ENCODE measurements around the gene ATP6V1F. TPM values are rescaled to one million over a fixed set of nuclear protein-coding genes. Genes with fewer than 3 reads are reported as not detected.

ATP6V1F gene
- total and polyA plus RNA-seq, 3 donors from 2014 or later: 133 to 414 (median 166) TPM

DNA sequence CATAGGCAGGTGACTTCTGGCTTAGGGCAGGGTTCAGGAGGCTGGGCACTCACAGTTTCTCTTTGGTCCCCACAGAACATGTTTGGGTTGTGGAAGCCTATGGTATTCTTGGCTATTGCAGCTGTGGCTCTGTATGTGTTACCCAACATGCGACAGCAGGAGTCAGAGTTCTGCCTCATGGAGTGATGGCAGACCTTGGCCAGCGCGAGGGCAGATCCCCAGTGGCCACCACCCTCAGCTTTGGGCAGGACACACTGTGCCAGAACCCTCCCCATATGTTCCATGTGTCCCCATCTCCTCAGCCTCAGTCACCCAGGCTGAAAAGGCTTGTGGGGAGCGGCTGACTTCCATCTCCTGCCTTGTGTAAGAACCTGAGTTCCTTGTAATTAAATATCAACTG, 40.9 kb upstream of the ATP6V1F start:
- TF ChIP-seq POLR2A (IDR thresholded peaks at IDR 0.05): no peak
- TF ChIP-seq, protein P1, sequence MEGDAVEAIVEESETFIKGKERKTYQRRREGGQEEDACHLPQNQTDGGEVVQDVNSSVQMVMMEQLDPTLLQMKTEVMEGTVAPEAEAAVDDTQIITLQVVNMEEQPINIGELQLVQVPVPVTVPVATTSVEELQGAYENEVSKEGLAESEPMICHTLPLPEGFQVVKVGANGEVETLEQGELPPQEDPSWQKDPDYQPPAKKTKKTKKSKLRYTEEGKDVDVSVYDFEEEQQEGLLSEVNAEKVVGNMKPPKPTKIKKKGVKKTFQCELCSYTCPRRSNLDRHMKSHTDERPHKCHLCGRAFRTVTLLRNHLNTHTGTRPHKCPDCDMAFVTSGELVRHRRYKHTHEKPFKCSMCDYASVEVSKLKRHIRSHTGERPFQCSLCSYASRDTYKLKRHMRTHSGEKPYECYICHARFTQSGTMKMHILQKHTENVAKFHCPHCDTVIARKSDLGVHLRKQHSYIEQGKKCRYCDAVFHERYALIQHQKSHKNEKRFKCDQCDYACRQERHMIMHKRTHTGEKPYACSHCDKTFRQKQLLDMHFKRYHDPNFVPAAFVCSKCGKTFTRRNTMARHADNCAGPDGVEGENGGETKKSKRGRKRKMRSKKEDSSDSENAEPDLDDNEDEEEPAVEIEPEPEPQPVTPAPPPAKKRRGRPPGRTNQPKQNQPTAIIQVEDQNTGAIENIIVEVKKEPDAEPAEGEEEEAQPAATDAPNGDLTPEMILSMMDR (IDR thresholded peaks at IDR 0.05): no peak
- no peak for DNase-seq
- no peaks in the 10 kb centered on the region for H3K4me1 ChIP-seq
- no peaks in the 10 kb centered on the region for H3K9me3 ChIP-seq
- H3K27ac ChIP-seq: no peak overlapping the region
- H3K27me3 ChIP-seq: no peaks in the 10 kb centered on the region
- intact Hi-C loops (cut with DNase I; ENCODE audit: low total_unique reads): no loop called here
- no peak overlapping the region for H3K4me3 ChIP-seq
- H3K36me3 ChIP-seq (ENCODE audit: low read depth, missing control alignments): no peaks in the 10 kb centered on the region
- WGBS, 2 donors: 87% methylated on average over 4 of the region's 4 CpGs; no CpG with 5 or more reads in 1 of the 2 donors

DNA sequence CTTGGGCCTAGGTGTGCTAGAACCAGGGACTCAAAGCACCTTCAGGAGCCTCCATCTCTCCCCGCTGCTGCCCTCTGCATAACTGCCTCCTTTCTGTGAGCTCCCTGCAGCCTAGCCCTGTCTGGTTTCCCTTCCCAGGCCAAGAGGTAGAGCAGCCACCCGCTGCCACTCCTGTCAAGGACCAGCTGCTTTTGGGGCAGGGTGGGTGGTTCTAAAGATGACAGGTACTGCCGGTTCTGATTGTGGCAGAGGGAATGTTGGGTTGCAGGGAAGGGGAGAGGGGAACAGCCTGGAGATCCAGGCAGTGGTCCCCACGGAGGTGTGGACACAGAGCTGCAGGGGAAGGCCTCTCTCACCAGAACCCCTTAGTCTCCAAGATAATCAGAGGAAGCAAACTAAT, 36.1 kb upstream of the ATP6V1F start:
- intact Hi-C loops (cut with DNase I; ENCODE audit: low total_unique reads): no loop called here
- Histone ChIP-seq H3K27me3 (no peaks in the 10 kb centered on the region), H3K4me1 (peaks cover 8% of the 10 kb centered on the region), H3K9me3 (no peaks in the 10 kb centered on the region), H3K4me3 (no peak overlapping the region), H3K36me3 (ENCODE audit: low read depth, missing control alignments) (no peaks in the 10 kb centered on the region), H3K27ac (no peak overlapping the region)
- 83 to 97% methylated on average over 4 of the region's 4 CpGs for WGBS, 2 donors
- no peak for DNase-seq
- TF ChIP-seq, protein P1 (IDR thresholded peaks at IDR 0.05): no peak
- no peak for TF ChIP-seq POLR2A (IDR thresholded peaks at IDR 0.05)

DNA sequence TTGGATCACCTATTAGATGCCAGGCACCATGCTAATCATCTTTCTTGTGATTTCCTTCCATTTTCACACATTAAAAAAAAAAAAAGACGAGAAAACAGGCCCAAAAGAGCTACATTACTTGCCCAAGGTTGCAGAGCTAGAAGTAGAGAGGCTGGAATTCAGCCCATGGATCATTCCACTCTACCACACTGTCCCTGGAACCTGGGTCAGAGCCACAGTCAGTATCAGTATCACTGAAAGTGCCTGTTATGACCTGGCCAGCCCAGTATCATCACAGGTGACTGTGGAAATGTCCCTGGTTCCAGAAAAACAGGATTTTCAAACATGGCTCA, 35.8 kb upstream of the ATP6V1F start:
- H3K4me1 ChIP-seq: peaks cover 10% of the 10 kb centered on the region
- WGBS, 2 donors: 75 to 88% methylated on average over 1 of the region's 1 CpG
- DNase-seq: no peak
- H3K27ac ChIP-seq: no peak overlapping the region
- H3K27me3 ChIP-seq: no peaks in the 10 kb centered on the region
- no peak overlapping the region for H3K4me3 ChIP-seq
- H3K36me3 ChIP-seq (ENCODE audit: low read depth, missing control alignments): no peaks in the 10 kb centered on the region
- H3K9me3 ChIP-seq: no peaks in the 10 kb centered on the region
- TF ChIP-seq, protein P1 (IDR thresholded peaks at IDR 0.05): no peak
- no peak for TF ChIP-seq POLR2A (IDR thresholded peaks at IDR 0.05)
- intact Hi-C loops (cut with DNase I; ENCODE audit: low total_unique reads): no loop called here

DNA sequence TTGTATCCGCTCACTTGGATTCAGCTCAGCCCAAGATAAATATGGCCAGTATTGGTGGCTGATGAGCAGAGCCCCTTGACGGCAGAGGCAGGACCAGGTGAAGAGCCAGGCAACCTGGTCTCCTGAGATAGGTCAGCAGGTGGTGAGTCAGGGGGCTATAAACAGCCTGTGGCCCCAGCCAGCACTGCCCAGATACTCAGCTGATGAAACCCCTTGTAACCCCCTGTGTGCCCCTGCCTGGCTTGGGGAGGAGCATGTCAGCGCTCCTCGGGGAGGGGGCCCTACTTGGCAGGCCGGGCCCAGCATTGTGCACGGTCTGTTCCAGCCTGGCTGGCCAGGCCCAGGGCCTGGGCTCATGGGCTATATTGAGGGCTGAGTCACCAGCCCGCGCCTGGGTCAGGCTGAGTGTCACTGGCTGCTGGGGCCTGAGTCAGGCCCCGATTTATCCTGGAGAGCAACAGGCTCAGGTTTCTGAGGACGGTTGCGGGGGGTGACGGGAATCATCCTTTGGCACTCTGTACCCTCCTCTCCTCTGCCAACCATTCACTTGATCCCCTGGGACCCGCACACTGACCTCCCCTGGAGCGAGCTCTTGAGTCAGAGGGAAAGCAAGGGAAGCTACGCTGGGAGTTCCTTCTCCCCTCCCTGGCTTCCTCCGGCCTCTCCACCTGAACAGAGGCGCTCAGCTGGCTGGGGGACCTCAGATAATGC, 35.3 kb upstream of the ATP6V1F start:
- H3K4me1 ChIP-seq: peaks cover 15% of the 10 kb centered on the region
- H3K27ac ChIP-seq: no peak overlapping the region
- no peak overlapping the region for H3K4me3 ChIP-seq
- WGBS, 2 donors: 86 to 90% methylated on average over 8 to 17 of the region's 17 CpGs
- intact Hi-C loops (cut with DNase I; ENCODE audit: low total_unique reads): no loop called here
- H3K9me3 ChIP-seq: no peaks in the 10 kb centered on the region
- H3K36me3 ChIP-seq (ENCODE audit: low read depth, missing control alignments): no peaks in the 10 kb centered on the region
- no peak for TF ChIP-seq POLR2A (IDR thresholded peaks at IDR 0.05)
- H3K27me3 ChIP-seq: no peaks in the 10 kb centered on the region
- no peak for DNase-seq

DNA sequence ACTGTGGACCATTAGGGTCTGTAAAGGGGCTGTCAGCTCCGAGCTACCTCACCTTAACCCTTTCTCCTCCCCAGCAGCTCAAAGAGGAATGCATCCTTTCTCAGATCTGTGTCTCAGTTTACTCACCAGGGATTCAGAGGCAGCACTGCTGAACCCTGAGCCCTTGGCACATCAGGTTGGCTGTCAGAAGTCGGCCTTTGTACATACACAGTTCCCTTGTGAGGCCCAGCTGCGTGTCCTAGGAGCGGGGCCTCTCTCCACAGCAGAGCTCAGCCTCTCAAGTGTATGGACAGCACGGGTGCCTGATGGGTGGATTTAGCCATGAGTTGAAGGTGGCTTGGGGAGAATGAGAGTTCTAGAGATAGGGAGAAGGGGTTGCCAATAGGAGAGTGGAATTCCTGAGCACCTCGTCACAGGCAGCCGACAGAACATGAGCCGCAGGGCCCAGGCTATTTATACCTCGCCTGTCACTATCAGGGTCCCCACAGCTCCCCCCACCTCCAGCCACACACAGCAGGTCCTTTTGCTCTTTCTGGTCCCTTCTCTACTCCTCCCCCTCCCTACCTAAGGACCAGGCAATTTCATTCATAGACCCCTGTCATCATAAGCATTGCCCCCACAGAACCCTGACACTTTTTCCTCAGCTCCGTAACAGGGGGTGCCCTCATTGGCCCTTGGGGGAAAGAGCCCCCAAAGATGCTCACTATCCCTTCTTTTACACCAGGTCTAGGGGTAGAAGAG, 34.5 kb upstream of the ATP6V1F start:
- TF ChIP-seq POLR2A (IDR thresholded peaks at IDR 0.05): no peak
- TF ChIP-seq, protein P1 (IDR thresholded peaks at IDR 0.05): no peak
- no peak for DNase-seq
- Histone ChIP-seq H3K27me3 (no peaks in the 10 kb centered on the region), H3K36me3 (ENCODE audit: low read depth, missing control alignments) (no peaks in the 10 kb centered on the region), H3K27ac (no peak overlapping the region), H3K4me3 (no peak overlapping the region), H3K4me1 (peaks cover 22% of the 10 kb centered on the region), H3K9me3 (no peaks in the 10 kb centered on the region)
- WGBS, 2 donors: 83 to 85% methylated on average over 10 of the region's 10 CpGs
- intact Hi-C loops (cut with DNase I; ENCODE audit: low total_unique reads): no loop called here

Measured in testis (tissue), 3 donors.